HG03175 (cell line): Measurements from ENCODE around the gene THEM4.
"Not testable (repeated sequence)": the region's sequence is repeated elsewhere in the genome, so short reads cannot be mapped to it uniquely, and the experiment has no call there.

ENCODE experiments used
- ATAC-seq: cut with Tn5 transposase; IDR thresholded peaks from one replicate; pipeline ENCODE4 v1.9.1; 2021; ENCODE audit warnings: mild to moderate bottlenecking, moderate library complexity; ENCODE audit not compliant: unreplicated experiment

THEM4 gene

DNA sequence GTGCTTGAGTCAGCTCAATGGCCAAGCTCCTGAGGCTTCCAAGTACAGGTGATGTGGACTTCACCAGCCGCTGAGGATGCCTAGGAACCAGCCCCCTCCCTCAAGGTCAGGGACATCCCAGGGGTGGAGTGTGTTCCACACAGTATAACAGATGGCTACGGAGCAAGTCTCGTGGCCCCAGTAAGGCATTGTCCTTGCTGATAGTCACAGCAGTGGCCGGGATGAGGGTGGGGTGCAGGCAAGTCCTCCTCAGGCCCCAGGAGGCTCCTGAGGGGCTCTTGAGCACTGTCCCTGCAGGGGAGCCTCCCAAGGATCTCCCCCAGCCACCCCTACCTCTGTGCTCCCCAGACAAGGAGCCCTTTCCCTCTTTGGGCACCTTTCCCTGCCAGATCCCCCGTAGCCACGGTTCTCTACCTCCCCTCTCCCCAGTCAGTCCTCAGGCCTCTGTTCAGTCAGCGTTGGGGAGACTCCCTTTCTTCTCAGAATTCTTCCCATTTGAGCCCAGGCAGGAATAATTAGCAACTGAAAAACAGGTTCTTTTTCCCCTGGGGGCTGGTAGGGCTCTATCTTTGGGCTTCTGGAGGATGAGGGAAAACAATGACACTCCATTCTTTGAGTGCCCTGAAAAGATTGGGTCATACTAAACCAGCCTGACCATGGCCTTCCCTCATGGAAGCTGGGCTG is 48.7 kb downstream of the THEM4 start:
- ATAC-seq, result no peak

DNA sequence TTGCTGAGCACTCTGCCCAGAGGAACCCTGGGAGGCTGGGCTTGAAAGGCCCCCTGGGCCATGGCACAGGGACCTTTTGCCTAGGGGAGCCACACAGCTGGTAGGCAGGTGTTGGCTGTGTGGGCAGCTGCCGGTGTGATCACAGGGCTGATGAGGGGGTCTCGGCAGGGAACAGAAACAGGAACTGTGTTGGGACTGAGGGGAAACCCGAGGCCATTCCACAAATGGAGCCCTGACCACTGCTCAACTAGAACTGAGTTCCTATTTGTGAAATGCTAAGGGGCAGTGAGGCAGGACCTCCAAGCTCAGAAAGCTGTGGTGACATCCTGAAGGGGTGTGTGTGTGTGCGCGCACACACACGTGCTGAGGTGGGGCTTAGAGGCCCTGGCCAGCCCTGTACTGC is 49.4 kb downstream of the THEM4 start:
- no peak for ATAC-seq

- ATAC-seq, result no peak
Observed at GRCh38 chr1:151858886-151859665, 50.2 kb downstream of the THEM4 start.

- ATAC-seq, result no peak
Observed at GRCh38 chr1:151858030-151858746, 51.1 kb downstream of the THEM4 start.

- no peak for ATAC-seq
Observed at GRCh38 chr1:151855933-151856332, 53.4 kb downstream of the THEM4 start.

GRCh38 chr1:151855516-151855915 is 53.8 kb downstream of the THEM4 start:
- ATAC-seq, result not testable (repeated sequence)

GRCh38 chr1:151854658-151855057 is 54.7 kb downstream of the THEM4 start:
- no peak for ATAC-seq

GRCh38 chr1:151853411-151853943 is 55.8 kb downstream of the THEM4 start, which contains the start of gene THEM5:
Gene THEM5, minus strand, starts transcription at chr1:151853712. Its CDS starts 147 bp downstream, at chr1:151853565.
- ATAC-seq, result no peak

GRCh38 chr1:151852733-151853132 is 56.6 kb downstream of the THEM4 start:
- no peak for ATAC-seq

DNA sequence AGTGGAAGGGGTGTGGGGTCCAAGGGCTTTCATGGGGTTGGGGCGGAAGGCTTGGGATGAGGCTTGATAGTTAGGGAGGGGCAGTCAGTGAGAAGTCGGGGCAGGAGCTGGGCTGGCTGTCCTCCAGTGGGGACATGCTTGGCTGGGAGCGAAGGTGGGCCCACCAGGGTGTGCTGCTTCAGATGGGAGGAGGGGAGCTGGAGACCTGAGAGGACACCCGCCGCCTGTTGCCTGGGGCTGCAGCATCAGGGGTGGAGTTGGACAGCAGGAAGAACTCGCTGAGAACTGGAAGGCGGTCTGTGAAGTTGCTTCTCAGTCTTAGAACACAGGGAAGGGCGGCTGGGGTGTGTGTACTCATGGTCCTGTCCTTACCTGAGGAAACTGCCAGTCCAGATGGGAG is 57.4 kb downstream of the THEM4 start:
- no peak for ATAC-seq

DNA sequence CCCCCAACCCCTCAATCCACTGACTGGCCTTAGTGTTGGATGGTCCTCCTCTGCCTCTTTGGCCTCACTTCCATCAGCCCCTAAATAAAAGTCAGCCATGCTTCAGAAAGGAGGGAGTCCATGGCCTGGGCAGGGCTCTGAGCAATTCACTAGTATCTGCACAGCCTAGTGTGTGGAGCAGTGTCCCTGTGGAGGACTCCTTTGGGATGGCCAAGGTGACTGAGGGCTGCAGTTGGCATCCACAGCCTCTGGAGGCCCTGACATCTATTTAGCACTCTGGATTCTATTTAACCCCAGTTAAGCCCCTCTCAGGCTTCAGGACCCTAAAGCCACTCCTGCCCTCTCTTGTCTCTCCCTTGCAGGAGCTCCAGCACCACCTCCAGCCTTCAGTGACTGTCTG is 59.4 kb downstream of the THEM4 start:
- ATAC-seq, result no peak

DNA sequence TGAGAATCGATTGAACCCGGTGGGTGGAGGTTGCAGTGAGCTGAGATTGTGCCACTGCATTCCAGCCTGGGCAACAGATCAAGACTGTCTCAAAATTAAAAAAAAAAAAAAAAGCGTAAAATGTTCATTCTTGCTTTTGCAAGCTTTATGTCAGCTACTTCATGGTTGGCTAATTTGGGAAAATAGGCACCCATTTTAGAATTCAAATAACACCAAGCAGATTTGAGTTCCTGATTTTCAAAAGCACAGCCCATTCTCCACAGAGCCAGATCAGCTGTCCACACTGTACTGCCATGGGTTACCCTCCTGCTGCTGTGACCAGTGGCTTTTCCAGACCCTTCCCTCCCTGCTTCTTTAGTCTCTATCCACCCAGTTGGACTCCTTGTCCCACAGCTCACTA is 60.2 kb downstream of the THEM4 start:
- ATAC-seq, result no peak

- no peak for ATAC-seq
Observed at GRCh38 chr1:151847867-151848596, 61.3 kb downstream of the THEM4 start.

GRCh38 chr1:151846686-151847237 is 62.5 kb downstream of the THEM4 start:
- ATAC-seq, result no peak

DNA sequence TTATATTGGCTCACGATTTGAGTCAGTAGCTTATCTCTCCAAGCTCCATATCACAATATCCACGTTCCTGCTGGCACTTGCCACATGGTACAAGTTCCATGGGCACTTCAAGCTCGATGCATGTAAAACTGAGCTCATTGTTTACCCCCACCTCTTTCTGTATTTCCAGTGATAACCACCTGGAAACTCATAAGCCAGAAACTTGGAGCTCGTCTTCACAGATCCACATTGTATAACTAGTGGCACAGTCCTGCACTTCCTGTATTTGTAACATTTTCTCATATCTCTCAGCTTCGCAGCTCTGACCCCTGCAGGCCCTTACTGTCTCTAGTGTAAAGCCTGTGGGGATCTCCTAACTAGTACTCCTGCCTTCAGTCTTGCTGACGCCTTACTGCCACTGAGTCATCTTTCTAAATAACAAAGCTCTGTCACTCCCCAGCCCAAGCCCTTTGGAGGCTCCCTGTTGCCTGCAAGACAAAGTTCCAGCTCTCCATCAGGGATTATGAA is 63.2 kb downstream of the THEM4 start:
- no peak for ATAC-seq

GRCh38 chr1:151843398-151843797 is 65.9 kb downstream of the THEM4 start:
- no peak for ATAC-seq

DNA sequence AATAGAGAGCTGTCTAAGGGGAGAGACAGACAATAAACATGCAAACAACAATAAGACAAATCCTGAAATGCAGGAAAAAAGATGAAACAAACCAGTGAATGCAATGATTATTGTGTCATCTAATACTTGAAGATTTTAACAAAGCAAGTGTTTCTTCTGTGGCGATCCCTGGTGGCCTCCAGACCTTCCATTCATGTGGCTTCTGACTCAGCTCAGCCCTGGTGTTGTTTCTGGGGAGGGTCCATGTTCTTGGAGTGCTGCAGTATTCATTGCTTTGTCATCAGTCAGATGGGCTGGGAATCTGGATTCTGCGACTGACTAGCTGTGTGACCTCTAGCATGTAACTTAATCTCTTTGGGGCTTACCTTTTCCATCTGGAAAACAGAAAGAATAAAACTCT is 68.2 kb downstream of the THEM4 start:
- ATAC-seq, result no peak

- no peak for ATAC-seq
Observed at GRCh38 chr1:151840421-151840820, 68.9 kb downstream of the THEM4 start.

- no peak for ATAC-seq
Observed at GRCh38 chr1:151839457-151840403, 69.6 kb downstream of the THEM4 start, which contains the start of gene C2CD4D. Gene C2CD4D, minus strand, starts transcription at chr1:151839820. Its CDS starts 831 bp downstream, at chr1:151838989.
